HepG2 (cell line): Measurements from ENCODE around the gene ADAM15. TPM values are rescaled to one million over a fixed set of nuclear protein-coding genes. Genes with fewer than 3 reads are reported as not detected.

Experiments used
- CTCF ChIP-seq: sonication (generic); formaldehyde crosslinking; IDR thresholded peaks from 2 replicates; pipeline ENCODE4 v1.5.0; 2020; ENCODE audit warnings: mild to moderate bottlenecking, missing genetic modification reagents, moderate library complexity
- FUBP1 ChIP-seq: sonication (generic); formaldehyde crosslinking; IDR thresholded peaks from 2 replicates; pipeline ENCODE4 v1.5.1; 2020; ENCODE audit warnings: missing genetic modification reagents, mild to moderate bottlenecking, borderline replicate concordance
- HINFP ChIP-seq: sonication (generic); formaldehyde crosslinking; IDR thresholded peaks from 2 replicates; pipeline ENCODE4 v1.4.0; 2020; ENCODE audit warnings: low read depth, mild to moderate bottlenecking, missing genetic modification reagents
- IRF2 ChIP-seq: IDR thresholded peaks from 2 replicates; pipeline ENCODE4 v1.6.1; 2018; ENCODE audit warnings: missing genetic modification reagents, missing compliant biosample characterization
- KDM3A ChIP-seq: IDR thresholded peaks from 2 replicates; pipeline ENCODE4 v1.6.1; 2018; ENCODE audit warnings: low read depth, missing compliant biosample characterization
- MYC ChIP-seq: sonication (generic); formaldehyde crosslinking; IDR thresholded peaks from 2 replicates; pipeline ENCODE4 v1.9.0; 2021; ENCODE audit warnings: missing genetic modification reagents, borderline replicate concordance
- NFE2L2 ChIP-seq: fragments of 150-350 bp; IDR thresholded peaks from 2 replicates; pipeline ENCODE4 v1.6.1; 2014; ENCODE audit warnings: low read length
- PCBP2 ChIP-seq: fragments of 200-400 bp; formaldehyde crosslinking; optimal IDR thresholded peaks from 2 replicates; pipeline ENCODE3; 2018; ENCODE audit warnings: low read length, low read depth; ENCODE audit not compliant: poor library complexity, severe bottlenecking
- RXRB ChIP-seq: IDR thresholded peaks from 2 replicates; pipeline ENCODE4 v1.6.1; 2016; ENCODE audit warnings: borderline replicate concordance, missing genetic modification reagents, missing compliant biosample characterization
- SNAPC4 ChIP-seq: sonication (generic); formaldehyde crosslinking; IDR thresholded peaks from 2 replicates; pipeline ENCODE4 v1.4.0; 2020; ENCODE audit warnings: mild to moderate bottlenecking, missing genetic modification reagents
- TEAD3 ChIP-seq: optimal IDR thresholded peaks from 2 replicates; pipeline ENCODE3; 2016; ENCODE audit warnings: borderline replicate concordance
- ZBTB33 ChIP-seq: sonication (generic); formaldehyde crosslinking; IDR thresholded peaks from 2 replicates; pipeline ENCODE4 v1.4.0; 2020; ENCODE audit warnings: missing genetic modification reagents
- ZMYM2 ChIP-seq: sonication (generic); formaldehyde crosslinking; IDR thresholded peaks from 2 replicates; pipeline ENCODE4 v1.8.0; 2022; ENCODE audit warnings: mild to moderate bottlenecking, missing genetic modification reagents
- ZNF235 ChIP-seq: sonication (generic); formaldehyde crosslinking; IDR thresholded peaks from 2 replicates; pipeline ENCODE4 v1.8.1; 2023; ENCODE audit warnings: mild to moderate bottlenecking, missing genetic modification reagents, borderline replicate concordance
- ZNF749 ChIP-seq: sonication (generic); formaldehyde crosslinking; IDR thresholded peaks from 2 replicates; pipeline ENCODE4 v1.8.0; 2022; ENCODE audit warnings: mild to moderate bottlenecking, missing genetic modification reagents, moderate library complexity, borderline replicate concordance
- polyA plus RNA-seq, 8 experiments: library from polyadenylated mRNA; depleted of rRNA in 3 of 8; stranded (reverse) in 7 of 8; unstranded in 1 of 8; fragments of >200 nt; fragmentation: Illumina TruSeq in 4 of 8; extraction: Trizol in 4 of 8; gene quantifications; 2 replicates each; pipeline versions ENCODE4 v1.2.1 to v1.2.3, GENCODE V29; 2011 to 2016; ENCODE audit warnings: low read depth in 4 of 8, missing spikeins in 1 of 8, mixed read lengths in 1 of 8; ENCODE audit not compliant: insufficient read depth in 1 of 8
- total RNA-seq, 5 experiments: library from RNA; depleted of rRNA; stranded (reverse); fragments of >200 nt; fragmentation: Illumina TruSeq; extraction: Trizol; gene quantifications; 2 replicates each; pipeline ENCODE4 v1.2.3, GENCODE V29; 2016; ENCODE audit warnings: low read depth in 1 of 5

The ADAM15 gene
- total and polyA plus RNA-seq, 2 of the 13 experiments (the other 11 are each of a cell fraction or from before 2014, with no cell fraction given), result 17.9 to 25.6 TPM

- no peak for TF ChIP-seq ZNF235
- no peak for TF ChIP-seq FUBP1
- TF ChIP-seq PCBP2, result no peak
- TF ChIP-seq HINFP (CRISPR knock-in tag), result peak; percentile 80; the same call in 1 of the 2 replicates
- TF ChIP-seq ZBTB33 (CRISPR knock-in tag), result peak; percentile 73; the same call in 1 of the 2 replicates
- peak; percentile 79; the same call in 1 of the 2 replicates for TF ChIP-seq RXRB
- TF ChIP-seq KDM3A (CRISPR knock-in tag), result peak; percentile 87
- TF ChIP-seq MYC (CRISPR knock-in tag), result peak; percentile 65; the same call in 1 of the 2 replicates
- peak; percentile 55; the same call in 1 of the 2 replicates for TF ChIP-seq SNAPC4 (CRISPR knock-in tag)
- peak; percentile 62 for TF ChIP-seq TEAD3
- TF ChIP-seq NFE2L2, result no peak
- TF ChIP-seq ZNF749, result no peak
- TF ChIP-seq ZMYM2 (CRISPR knock-in tag), result no peak
- TF ChIP-seq CTCF (CRISPR knock-in tag), result peak; percentile 99
- TF ChIP-seq IRF2 (CRISPR knock-in tag), result peak; percentile 55
Measured at GRCh38 chr1:155084722-155085503, 33.8 kb downstream of the ADAM15 start (continued).
